Immature natural killer cell (primary cell): ENCODE measurements around the gene MARCHF2. TPM values are rescaled to one million over a fixed set of nuclear protein-coding genes. Genes with fewer than 3 reads are reported as not detected.
"Not testable (repeated sequence)": the region's sequence is repeated elsewhere in the genome, so short reads cannot be mapped to it uniquely, and the experiment has no call there.

Experiments used
- DNase-seq, 3 donors: peaks; one replicate each; pipeline ENCODE4 v3.0.0; 2022; ENCODE audit warnings: mixed read lengths in 1 of 3
- H3K27ac Mint-ChIP-seq, 6 donors: one replicate each; pipeline ENCODE4 v1.8.0; 2020; ENCODE audit warnings: mixed read lengths in 6 of 6, mild to moderate bottlenecking in 5 of 6, inconsistent platforms in 4 of 6, moderate library complexity in 3 of 6
- H3K27me3 Mint-ChIP-seq, 3 donors: one replicate each; pipeline ENCODE4 v1.8.0; 2020 to 2021; ENCODE audit warnings: low read depth in 3 of 3, mild to moderate bottlenecking in 3 of 3, mixed read lengths in 3 of 3, moderate library complexity in 3 of 3, inconsistent platforms in 1 of 3
- H3K36me3 Mint-ChIP-seq, 3 donors: one replicate each; pipeline ENCODE4 v1.8.0; 2020; ENCODE audit warnings: mixed read lengths in 3 of 3, inconsistent platforms in 2 of 3, mild to moderate bottlenecking in 2 of 3
- H3K4me1 Mint-ChIP-seq, 2 donors: one replicate each; pipeline ENCODE4 v1.8.0; 2020; ENCODE audit warnings: inconsistent platforms in 2 of 2, mild to moderate bottlenecking in 2 of 2, mixed read lengths in 2 of 2, moderate library complexity in 1 of 2
- H3K4me3 Mint-ChIP-seq, 5 donors: one replicate each; pipeline ENCODE4 v1.8.0; 2020; ENCODE audit warnings: mild to moderate bottlenecking in 5 of 5, mixed read lengths in 5 of 5, inconsistent platforms in 3 of 5, moderate library complexity in 3 of 5
- H3K9me3 Mint-ChIP-seq, 6 donors: one replicate each; pipeline ENCODE4 v1.8.0; 2020; ENCODE audit warnings: mild to moderate bottlenecking in 6 of 6, mixed read lengths in 6 of 6, inconsistent platforms in 4 of 6, moderate library complexity in 3 of 6
- polyA plus RNA-seq, 3 donors: library from polyadenylated mRNA; unstranded; fragments of 300-500 nt; fragmentation: Illumina TruSeq; gene quantifications; one replicate each; pipeline ENCODE4 v1.2.3, GENCODE V29; 2021

The MARCHF2 gene
- polyA plus RNA-seq, 3 donors from 2014 or later, result 43.9 to 71.4 (median 59.4) TPM

DNA sequence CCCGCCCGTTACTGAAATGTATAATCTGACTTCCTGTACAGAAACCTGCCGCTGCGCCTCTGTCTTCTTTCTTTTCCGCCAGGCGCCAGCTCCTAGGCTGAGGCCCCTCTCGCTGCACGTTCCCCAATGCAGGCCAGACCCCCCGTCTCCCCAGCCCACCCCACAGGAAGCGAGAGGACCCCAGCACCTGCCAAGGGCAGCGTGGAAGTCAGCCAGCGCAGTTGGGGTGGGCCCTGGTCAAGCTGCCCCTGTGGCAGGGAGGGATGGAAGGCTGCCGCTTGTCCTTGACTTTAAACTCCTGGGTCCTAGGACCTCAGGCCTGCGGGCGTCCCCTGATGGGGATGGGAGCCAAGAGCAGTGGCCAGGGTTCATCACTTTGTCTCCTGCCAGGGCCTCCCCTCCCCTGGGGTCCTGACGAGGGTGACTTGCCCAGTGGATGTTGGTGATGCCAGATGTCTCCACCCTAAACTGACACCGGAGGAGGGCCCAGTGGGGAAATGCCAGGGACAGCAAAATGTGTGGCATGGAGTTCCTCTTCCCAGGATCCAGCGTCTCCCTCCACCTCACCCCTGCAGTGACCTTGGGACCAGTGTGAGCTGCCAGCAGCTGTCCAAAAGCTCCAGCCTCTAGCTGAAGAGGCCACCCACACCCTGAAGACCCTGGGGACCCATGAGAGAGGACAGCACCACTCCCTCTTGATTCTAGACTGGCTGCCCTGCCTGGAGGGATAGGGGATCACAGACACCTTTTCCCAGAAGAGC lies 8.5 kb upstream of the MARCHF2 start:
- Mint-ChIP-seq H3K4me1 (peaks cover 0 to 5% of the 10 kb centered on the region in 2 donors), H3K27me3 (peaks cover 0 to 6% (median 1%) of the 10 kb centered on the region in 3 donors), H3K4me3 (no peak overlapping the region), H3K27ac (no peak overlapping the region), H3K9me3 (no peaks in the 10 kb centered on the region), H3K36me3 (peaks cover 0 to 3% (median 3%) of the 10 kb centered on the region in 3 donors)
- DNase-seq, result no peak

DNA sequence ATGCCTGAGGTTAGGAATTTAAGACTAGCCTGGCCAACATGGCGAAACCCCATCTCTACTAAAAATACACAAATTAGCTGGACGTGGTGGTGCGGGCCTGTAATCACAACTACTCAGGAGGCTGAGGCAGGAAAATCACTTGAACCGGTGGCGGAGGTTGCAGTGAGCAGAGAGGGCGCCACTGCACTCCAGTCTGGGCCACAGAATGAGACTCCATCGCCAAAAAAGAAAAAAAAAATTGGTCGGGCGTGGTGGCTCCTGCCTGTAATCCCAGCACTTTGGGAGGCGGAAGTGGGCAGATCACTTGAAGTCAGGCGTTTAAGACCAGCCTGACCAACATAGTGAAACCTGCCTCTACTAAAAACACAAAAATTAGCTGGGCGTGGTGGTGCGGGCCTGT lies 2.4 kb upstream of the MARCHF2 start:
- H3K27ac Mint-ChIP-seq, result peak overlapping the region in 1 of 6 donors; percentile 40
- peaks cover 8 to 13% of the 10 kb centered on the region in 2 donors for H3K4me1 Mint-ChIP-seq
- not testable (repeated sequence) for H3K36me3 Mint-ChIP-seq, H3K4me3 Mint-ChIP-seq, DNase-seq, H3K9me3 Mint-ChIP-seq, H3K27me3 Mint-ChIP-seq

DNA sequence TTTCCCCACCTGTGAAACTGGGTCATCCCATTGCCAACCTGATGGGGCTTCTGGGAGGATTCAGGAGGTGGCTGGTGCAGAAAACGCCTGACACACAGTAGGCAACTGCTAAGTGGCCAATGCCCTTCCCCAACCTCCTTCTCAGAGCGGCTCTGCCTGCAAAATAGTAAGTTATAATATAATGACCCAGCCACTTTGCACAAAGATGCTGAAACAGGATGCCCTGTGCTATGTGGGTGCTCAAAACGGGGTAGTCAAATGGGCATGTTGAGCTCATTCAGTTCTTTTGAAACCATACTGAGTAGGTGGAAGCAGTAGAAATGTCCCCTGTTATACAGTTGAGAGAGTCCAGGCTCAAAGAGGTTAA lies 507 bp downstream of the MARCHF2 start:
- peaks cover 0 to 2% (median 1%) of the 10 kb centered on the region in 3 donors for H3K27me3 Mint-ChIP-seq
- H3K4me1 Mint-ChIP-seq, result peaks cover 9 to 13% of the 10 kb centered on the region in 2 donors
- H3K4me3 Mint-ChIP-seq, result peak overlapping the region; percentile 66 to 82 (median 78)
- H3K36me3 Mint-ChIP-seq, result no peaks in the 10 kb centered on the region
- no peaks in the 10 kb centered on the region for H3K9me3 Mint-ChIP-seq
- peak overlapping the region in 5 of 6 donors; percentile 1 to 37 (median 22) for H3K27ac Mint-ChIP-seq
- no peak for DNase-seq

DNA sequence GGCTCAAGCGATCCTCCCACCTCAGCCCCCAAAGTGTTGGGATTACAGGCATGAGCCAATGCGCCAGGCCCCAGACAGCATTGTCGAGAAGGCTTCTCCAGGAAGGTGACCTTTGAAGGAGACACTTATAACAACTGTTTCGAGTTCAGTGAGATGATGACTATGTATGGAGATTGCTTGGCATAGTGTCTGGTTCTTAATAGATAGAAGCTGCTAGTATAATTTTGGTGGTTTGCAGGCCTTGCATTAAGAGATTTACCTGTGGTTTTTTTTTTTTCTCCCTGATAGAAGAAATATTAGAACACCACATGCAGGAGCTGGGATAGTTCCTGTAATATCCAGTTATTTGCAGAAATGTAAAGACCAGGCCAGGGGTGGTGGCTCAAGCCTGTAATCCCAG lies 3.7 kb downstream of the MARCHF2 start:
- Mint-ChIP-seq H3K27me3 (peaks cover 0 to 2% (median 1%) of the 10 kb centered on the region in 3 donors), H3K9me3 (no peaks in the 10 kb centered on the region), H3K36me3 (no peaks in the 10 kb centered on the region), H3K4me1 (peaks cover 7 to 13% of the 10 kb centered on the region in 2 donors), H3K4me3 (no peak overlapping the region), H3K27ac (no peak overlapping the region)
- DNase-seq, result no peak

DNA sequence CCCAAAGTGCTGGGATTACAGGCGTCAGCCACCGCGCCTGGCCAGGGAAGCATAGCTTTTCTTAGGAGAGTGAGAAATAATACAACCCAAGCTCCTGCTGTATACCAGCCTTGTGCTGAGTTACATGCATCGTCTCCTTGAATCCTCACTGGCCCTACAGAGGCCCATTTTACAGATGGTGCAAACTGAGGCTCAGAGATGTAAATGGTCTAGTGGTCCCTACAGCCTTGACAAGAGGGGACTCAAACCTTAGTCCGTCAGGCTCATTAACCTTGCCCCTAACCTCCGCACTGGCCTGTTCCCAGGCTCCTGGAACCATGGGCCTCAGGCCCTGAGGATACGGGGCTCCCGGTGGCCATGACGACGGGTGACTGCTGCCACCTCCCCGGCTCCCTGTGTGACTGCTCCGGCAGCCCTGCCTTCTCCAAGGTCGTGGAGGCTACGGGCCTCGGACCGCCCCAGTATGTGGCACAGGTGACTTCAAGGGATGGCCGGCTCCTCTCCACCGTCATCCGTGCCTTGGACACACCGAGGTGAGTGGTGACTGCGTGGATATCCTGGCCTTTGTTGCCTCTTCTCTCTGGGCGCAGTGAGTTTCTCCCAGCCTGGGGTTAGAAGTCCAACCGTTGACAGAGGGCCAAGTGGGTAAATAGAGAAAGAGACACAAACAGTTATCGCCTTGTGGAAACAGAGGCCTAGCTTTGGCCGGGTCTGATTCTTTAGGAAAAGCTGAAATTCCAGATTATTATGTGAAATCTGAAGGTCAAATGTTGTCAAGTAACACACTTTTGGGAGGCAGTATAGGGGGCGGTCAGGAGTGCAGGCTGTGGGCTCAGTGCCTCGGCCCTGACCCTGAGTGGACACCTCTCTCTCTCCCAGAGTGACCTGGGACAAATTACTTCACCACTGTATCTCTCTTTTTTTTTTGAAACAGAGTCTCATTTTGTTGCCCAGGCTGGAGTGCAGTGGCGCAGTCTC lies 8.7 kb downstream of the MARCHF2 start:
- no peak for DNase-seq
- H3K36me3 Mint-ChIP-seq, result peaks cover 0 to 11% (median 5%) of the 10 kb centered on the region in 3 donors
- peaks cover 0 to 1% of the 10 kb centered on the region in 2 donors for H3K4me1 Mint-ChIP-seq
- no peak overlapping the region for H3K4me3 Mint-ChIP-seq
- H3K9me3 Mint-ChIP-seq, result no peaks in the 10 kb centered on the region
- H3K27me3 Mint-ChIP-seq, result no peaks in the 10 kb centered on the region
- no peak overlapping the region for H3K27ac Mint-ChIP-seq

DNA sequence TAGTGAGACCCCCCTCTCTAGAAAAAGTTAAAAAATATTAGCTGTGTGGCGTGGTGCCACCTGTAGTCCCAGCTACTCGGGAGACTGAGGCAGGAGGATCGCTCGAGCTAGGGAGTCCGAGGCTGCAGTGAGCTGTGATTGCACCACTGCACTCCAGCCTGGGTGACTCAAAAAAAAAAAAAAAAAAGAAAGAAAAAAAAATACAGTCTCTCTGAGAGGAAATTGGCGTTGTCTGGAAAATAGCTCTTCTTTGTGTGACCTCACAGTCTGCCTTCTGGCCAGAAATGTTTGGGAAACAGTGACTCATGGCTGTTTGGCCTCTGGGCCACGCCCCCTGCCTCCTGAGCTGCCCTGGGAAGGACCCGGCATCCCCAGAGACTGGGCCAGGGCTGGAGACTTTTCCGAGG lies 10.7 kb downstream of the MARCHF2 start:
- no peaks in the 10 kb centered on the region for H3K4me1 Mint-ChIP-seq
- no peak overlapping the region for H3K4me3 Mint-ChIP-seq
- H3K36me3 Mint-ChIP-seq, result peaks cover 0 to 18% (median 5%) of the 10 kb centered on the region in 3 donors
- no peak for DNase-seq
- H3K27ac Mint-ChIP-seq, result no peak overlapping the region
- no peaks in the 10 kb centered on the region for H3K9me3 Mint-ChIP-seq
- H3K27me3 Mint-ChIP-seq, result peaks cover 0 to 1% (median 0%) of the 10 kb centered on the region in 3 donors

DNA sequence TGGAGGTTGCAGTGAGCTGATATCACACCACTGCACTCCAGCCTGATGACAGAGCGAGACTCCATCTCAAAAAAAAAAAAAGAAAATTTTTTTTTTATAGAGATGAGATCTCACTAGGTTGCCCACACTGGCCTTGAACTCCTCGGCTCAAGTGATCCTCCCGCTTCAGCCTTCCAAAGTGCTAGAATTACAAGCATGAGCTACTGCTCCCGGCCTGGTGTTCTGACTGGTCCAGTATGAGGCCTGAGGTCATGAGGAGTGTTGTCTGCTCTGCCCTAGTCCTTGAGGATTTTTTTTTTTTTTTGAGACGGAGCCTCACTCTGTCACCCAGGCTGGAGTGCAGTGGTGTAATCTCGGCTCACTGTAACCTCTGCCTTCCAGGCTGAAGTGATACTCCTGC lies 12.2 kb downstream of the MARCHF2 start:
- not testable (repeated sequence) for H3K9me3 Mint-ChIP-seq, H3K4me1 Mint-ChIP-seq, H3K4me3 Mint-ChIP-seq, DNase-seq, H3K27me3 Mint-ChIP-seq, H3K27ac Mint-ChIP-seq
- peaks cover 0 to 18% (median 7%) of the 10 kb centered on the region in 3 donors for H3K36me3 Mint-ChIP-seq

GRCh38 chr19:8426283-8426682 lies 13.2 kb downstream of the MARCHF2 start:
- Mint-ChIP-seq H3K27me3 (peaks cover 0 to 2% (median 1%) of the 10 kb centered on the region in 3 donors), H3K4me3 (no peak overlapping the region), H3K36me3 (peaks cover 0 to 18% (median 7%) of the 10 kb centered on the region in 3 donors), H3K27ac (no peak overlapping the region), H3K4me1 (no peaks in the 10 kb centered on the region), H3K9me3 (no peaks in the 10 kb centered on the region)
- no peak for DNase-seq

DNA sequence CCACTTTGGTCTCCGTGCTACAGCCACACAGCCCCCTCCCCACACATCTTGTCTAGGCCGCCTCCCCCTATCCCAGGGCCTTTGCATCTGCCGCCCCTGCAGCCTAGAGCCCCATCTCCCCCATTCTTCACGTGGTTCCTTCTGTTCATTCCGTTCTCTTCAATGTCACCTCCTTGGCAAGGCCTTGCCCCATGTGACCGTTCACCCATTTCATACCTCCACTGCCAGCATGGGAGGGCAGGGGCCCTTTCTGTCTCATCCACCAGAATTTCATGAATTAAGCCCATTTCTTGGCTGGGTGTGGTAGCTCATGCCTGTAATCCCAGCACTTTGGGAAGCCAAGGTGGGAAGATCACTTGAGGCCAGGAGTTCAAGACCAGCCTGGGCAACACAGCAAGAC lies 15.9 kb downstream of the MARCHF2 start:
- H3K9me3 Mint-ChIP-seq, result no peaks in the 10 kb centered on the region
- H3K4me3 Mint-ChIP-seq, result no peak overlapping the region
- H3K27ac Mint-ChIP-seq, result no peak overlapping the region
- peaks cover 0 to 11% (median 7%) of the 10 kb centered on the region in 3 donors for H3K36me3 Mint-ChIP-seq
- DNase-seq, result no peak
- H3K4me1 Mint-ChIP-seq, result no peaks in the 10 kb centered on the region
- peaks cover 0 to 2% (median 1%) of the 10 kb centered on the region in 3 donors for H3K27me3 Mint-ChIP-seq

GRCh38 chr19:8429826-8430225 lies 16.7 kb downstream of the MARCHF2 start:
- Mint-ChIP-seq H3K27ac (no peak overlapping the region), H3K4me3 (no peak overlapping the region), H3K27me3 (peaks cover 0 to 2% (median 1%) of the 10 kb centered on the region in 3 donors), H3K9me3 (no peaks in the 10 kb centered on the region), H3K36me3 (peaks cover 0 to 11% (median 7%) of the 10 kb centered on the region in 3 donors), H3K4me1 (no peaks in the 10 kb centered on the region)
- no peak for DNase-seq

DNA sequence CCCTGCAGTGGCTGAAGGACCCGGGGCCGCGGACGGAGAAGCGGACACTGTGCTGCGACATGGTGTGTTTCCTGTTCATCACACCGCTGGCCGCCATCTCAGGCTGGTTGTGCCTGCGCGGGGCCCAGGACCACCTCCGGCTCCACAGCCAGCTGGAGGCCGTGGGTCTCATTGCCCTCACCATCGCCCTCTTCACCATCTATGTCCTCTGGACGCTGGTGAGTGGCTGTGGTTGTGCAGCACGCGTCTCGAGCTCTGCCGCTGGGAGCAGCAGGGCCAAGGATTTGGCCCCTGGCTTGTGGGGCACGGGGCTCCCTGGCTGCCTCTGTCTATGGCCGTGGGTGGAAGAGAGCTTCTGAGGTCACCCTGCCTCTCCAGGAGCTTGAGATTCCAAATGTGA lies 17.5 kb downstream of the MARCHF2 start:
- peaks cover 5 to 12% (median 11%) of the 10 kb centered on the region in 3 donors for H3K36me3 Mint-ChIP-seq
- H3K27me3 Mint-ChIP-seq, result peaks cover 0 to 2% (median 1%) of the 10 kb centered on the region in 3 donors
- H3K27ac Mint-ChIP-seq, result peak overlapping the region in 1 of 6 donors; percentile 22
- H3K4me3 Mint-ChIP-seq, result no peak overlapping the region
- no peaks in the 10 kb centered on the region for H3K9me3 Mint-ChIP-seq
- no peak for DNase-seq
- no peaks in the 10 kb centered on the region for H3K4me1 Mint-ChIP-seq

DNA sequence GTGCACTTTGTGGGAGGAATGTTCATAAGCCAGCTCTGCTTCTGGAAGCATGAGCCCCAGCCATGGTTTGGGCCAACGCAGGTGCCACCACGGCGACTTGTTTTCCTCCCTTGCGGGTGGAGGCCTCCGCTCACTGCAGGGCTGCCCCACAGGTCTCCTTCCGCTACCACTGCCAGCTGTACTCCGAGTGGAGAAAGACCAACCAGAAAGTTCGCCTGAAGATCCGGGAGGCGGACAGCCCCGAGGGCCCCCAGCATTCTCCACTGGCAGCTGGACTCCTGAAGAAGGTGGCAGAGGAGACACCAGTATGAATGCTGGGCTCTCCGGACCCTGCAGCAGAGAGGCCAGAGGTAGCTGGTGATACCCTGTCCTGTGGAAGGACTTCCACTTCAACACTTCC lies 25.1 kb downstream of the MARCHF2 start:
- no peak overlapping the region for H3K4me3 Mint-ChIP-seq
- H3K27ac Mint-ChIP-seq, result no peak overlapping the region
- H3K27me3 Mint-ChIP-seq, result no peaks in the 10 kb centered on the region
- no peaks in the 10 kb centered on the region for H3K4me1 Mint-ChIP-seq
- peaks cover 0 to 7% (median 5%) of the 10 kb centered on the region in 3 donors for H3K36me3 Mint-ChIP-seq
- DNase-seq, result no peak
- no peaks in the 10 kb centered on the region for H3K9me3 Mint-ChIP-seq

DNA sequence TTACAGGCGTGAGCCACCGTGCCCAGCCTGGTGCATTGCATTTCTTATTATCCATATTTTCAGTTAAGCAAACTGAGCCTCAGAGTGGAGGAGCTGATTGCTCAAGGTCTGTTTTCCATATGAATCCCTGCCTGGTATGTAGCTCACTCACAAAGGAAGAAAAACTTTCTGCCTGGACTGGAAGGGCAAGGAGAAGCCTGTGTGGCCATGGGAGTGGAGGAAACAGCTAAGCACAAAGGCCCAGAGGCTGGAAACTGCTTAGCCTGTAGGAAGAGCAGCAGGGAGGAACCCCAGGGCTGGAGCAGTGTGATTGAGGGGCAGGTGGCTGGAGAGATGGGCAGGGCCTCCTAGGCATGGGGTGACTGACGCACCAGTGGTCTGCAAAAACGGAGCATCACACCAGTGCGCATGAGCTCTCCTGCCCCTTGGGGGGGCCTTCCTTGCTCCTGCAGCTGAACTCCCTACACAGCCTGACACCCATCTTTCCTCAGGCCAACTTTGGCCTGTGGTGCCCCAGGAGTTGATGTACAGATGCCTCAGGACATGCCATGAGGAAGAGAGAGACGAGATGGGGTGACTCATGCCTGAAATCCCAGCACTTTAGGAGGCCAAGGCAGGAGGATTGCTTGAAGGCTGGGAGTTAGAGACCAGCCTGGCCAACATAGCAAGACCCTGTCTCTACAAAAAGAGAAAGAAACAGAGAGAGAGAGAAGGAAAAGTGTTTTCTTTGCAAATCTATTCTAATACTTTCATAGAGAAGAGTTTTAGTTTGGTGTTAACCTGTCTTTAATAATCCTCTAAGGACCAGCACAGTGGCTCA lies 28.8 kb downstream of the MARCHF2 start:
- Mint-ChIP-seq H3K27me3 (peaks cover 3 to 7% (median 6%) of the 10 kb centered on the region in 3 donors), H3K9me3 (no peaks in the 10 kb centered on the region), H3K27ac (no peak overlapping the region), H3K36me3 (peaks cover 0 to 4% (median 3%) of the 10 kb centered on the region in 3 donors), H3K4me3 (peak overlapping the region in 3 of 5 donors; percentile 35 to 63 (median 46)), H3K4me1 (peaks cover 22 to 25% of the 10 kb centered on the region in 2 donors)
- no peak for DNase-seq
